HG03565 (cell line): ENCODE results near the gene KCNMA1.
"Not testable (repeated sequence)": the region's sequence is repeated elsewhere in the genome, so short reads cannot be mapped to it uniquely, and the experiment has no call there.

ENCODE experiments used
- ATAC-seq: cut with Tn5 transposase; IDR thresholded peaks from one replicate; pipeline ENCODE4 v1.9.1; 2021; ENCODE audit warnings: mild to moderate bottlenecking, moderate library complexity; ENCODE audit not compliant: unreplicated experiment

KCNMA1 gene

GRCh38 chr10:77588886-77589285 lies 48.7 kb downstream of the KCNMA1 start:
- no peak for ATAC-seq

- ATAC-seq, result no peak
These were observed 50.2 kb downstream of the KCNMA1 start for GRCh38 chr10:77587416-77587790.

- ATAC-seq, result no peak
These were observed 50.7 kb downstream of the KCNMA1 start for GRCh38 chr10:77586719-77587415.

GRCh38 chr10:77584938-77585337 lies 52.7 kb downstream of the KCNMA1 start:
- ATAC-seq, result no peak

- no peak for ATAC-seq
These were observed 54.1 kb downstream of the KCNMA1 start for GRCh38 chr10:77583527-77583926.

- no peak for ATAC-seq
These were observed 54.9 kb downstream of the KCNMA1 start for GRCh38 chr10:77582710-77583115.

- no peak for ATAC-seq
These were observed 55.9 kb downstream of the KCNMA1 start for GRCh38 chr10:77581738-77582137.

- ATAC-seq, result no peak
These were observed 57.1 kb downstream of the KCNMA1 start for GRCh38 chr10:77580482-77580881.

- no peak for ATAC-seq
These were observed 58.9 kb downstream of the KCNMA1 start for GRCh38 chr10:77578583-77579227.

- ATAC-seq, result no peak
These were observed 59.9 kb downstream of the KCNMA1 start for GRCh38 chr10:77577666-77578229.

- ATAC-seq, result no peak
These were observed 61.1 kb downstream of the KCNMA1 start for GRCh38 chr10:77576444-77577032.

- ATAC-seq, result no peak
These were observed 61.6 kb downstream of the KCNMA1 start for GRCh38 chr10:77576007-77576367.

- ATAC-seq, result no peak
These were observed 62.2 kb downstream of the KCNMA1 start for GRCh38 chr10:77575271-77576006.

- ATAC-seq, result no peak
These were observed 63.2 kb downstream of the KCNMA1 start for GRCh38 chr10:77574438-77574837.

- ATAC-seq, result not testable (repeated sequence)
These were observed 65.1 kb downstream of the KCNMA1 start for GRCh38 chr10:77572520-77572919.

GRCh38 chr10:77571490-77571889 lies 66.1 kb downstream of the KCNMA1 start:
- ATAC-seq, result no peak

- ATAC-seq, result no peak
These were observed 70.6 kb downstream of the KCNMA1 start for GRCh38 chr10:77566914-77567566.

- no peak for ATAC-seq
These were observed 71.4 kb downstream of the KCNMA1 start for GRCh38 chr10:77566236-77566635.

- ATAC-seq, result no peak
These were observed 72.0 kb downstream of the KCNMA1 start for GRCh38 chr10:77565590-77566023.

- no peak for ATAC-seq
These were observed 72.6 kb downstream of the KCNMA1 start for GRCh38 chr10:77564731-77565589.
